H1 (cell line): Measurements from ENCODE around the gene KCNS3. TPM values are rescaled to one million over a fixed set of nuclear protein-coding genes. Genes with fewer than 3 reads are reported as not detected.

Experiments
- CTCF ChIA-PET: fragments of 300-600 bp; sonication (Branson Sonifier 250); formaldehyde crosslinking; loops from one replicate; lab custom pipeline; 2021; ENCODE audit not compliant: partially characterized antibody; lab: Charles Lee
- POLR2A ChIA-PET: fragments of 300-600 bp; sonication (Branson Sonifier 250); formaldehyde crosslinking; loops from one replicate; lab custom pipeline; 2021; ENCODE audit warnings: inconsistent platforms; ENCODE audit not compliant: partially characterized antibody; lab: Charles Lee
- DNase-seq, 2 experiments: peaks; one replicate each; pipeline versions ENCODE4 v3.0.0 to v3.0.0-alpha.2; 2010 to 2022; ENCODE audit warnings: low spot score in 2 of 2, low read depth in 1 of 2, mixed read lengths in 1 of 2
- FAIRE-seq: peaks from 2 replicates; lab custom pipeline; 2011; peaks lifted over from hg19 to GRCh38; lab: Jason Lieb, UNC
- H2AFZ ChIP-seq: 2 replicates; pipeline ENCODE4 v1.8.1; 2012; ENCODE audit warnings: low read length, inconsistent platforms
- H2AK5ac ChIP-seq: 2 replicates; pipeline ENCODE4 v1.6.1; 2013; ENCODE audit warnings: low read depth, low read length
- H2BK120ac ChIP-seq: replicated peaks from 2 replicates; pipeline ENCODE3; 2013; ENCODE audit warnings: low read depth, low read length, inconsistent platforms
- H2BK12ac ChIP-seq: 2 replicates; pipeline ENCODE4 v1.6.1; 2013; ENCODE audit warnings: low read depth, low read length
- H2BK15ac ChIP-seq: 2 replicates; pipeline ENCODE4 v1.6.1; 2013; ENCODE audit warnings: low read length
- H2BK20ac ChIP-seq: 2 replicates; pipeline ENCODE4 v1.6.1; 2013; ENCODE audit warnings: low read length
- H2BK5ac ChIP-seq: 2 replicates; pipeline ENCODE4 v1.6.1; 2013; ENCODE audit warnings: low read depth, low read length
- H3K14ac ChIP-seq: 2 replicates; pipeline ENCODE4 v1.6.1; 2013; ENCODE audit warnings: inconsistent platforms; ENCODE audit not compliant: insufficient read length
- H3K18ac ChIP-seq: 2 replicates; pipeline ENCODE4 v1.6.1; 2013; ENCODE audit warnings: low read length; ENCODE audit errors: extremely low read depth
- H3K23ac ChIP-seq: 2 replicates; pipeline ENCODE4 v1.6.1; 2013; ENCODE audit warnings: inconsistent platforms; ENCODE audit not compliant: insufficient read length
- H3K23me2 ChIP-seq: 2 replicates; pipeline ENCODE4 v1.6.1; 2013; ENCODE audit warnings: low read depth, low read length
- H3K27ac ChIP-seq: 2 replicates; pipeline ENCODE4 v1.6.1; 2011; ENCODE audit warnings: low read depth, low read length, inconsistent platforms
- H3K27me3 ChIP-seq, 4 experiments: replicated peaks in 1 of 4; 1 replicate in 1 of 4; 2 replicates in 3 of 4; pipeline versions ENCODE4 v1.6.1 to v1.8.1; 2011 to 2013; ENCODE audit warnings: low read length in 3 of 4, mild to moderate bottlenecking in 3 of 4, inconsistent platforms in 2 of 4, mixed read lengths in 2 of 4, moderate library complexity in 1 of 4; ENCODE audit not compliant: control insufficient read depth in 3 of 4, insufficient read depth in 3 of 4; ENCODE audit errors: extremely low read depth in 1 of 4
- H3K36me3 ChIP-seq, 4 experiments: 2 replicates each; pipeline versions ENCODE4 v1.6.1 to v1.8.1; 2011 to 2013; ENCODE audit warnings: mild to moderate bottlenecking in 4 of 4, low read length in 3 of 4, moderate library complexity in 2 of 4, control low read depth in 1 of 4, inconsistent platforms in 1 of 4; ENCODE audit not compliant: insufficient read depth in 4 of 4, control insufficient read depth in 2 of 4
- H3K4ac ChIP-seq: replicated peaks from 2 replicates; pipeline ENCODE3; 2013; ENCODE audit warnings: low read length, low read depth, mixed read lengths, inconsistent platforms; ENCODE audit not compliant: insufficient read length
- H3K4me1 ChIP-seq, 4 experiments: replicated peaks in 1 of 4; 1 replicate in 1 of 4; 2 replicates in 3 of 4; pipeline versions ENCODE4 v1.6.1 to v1.8.1; 2011 to 2013; ENCODE audit warnings: low read length in 3 of 4, inconsistent platforms in 2 of 4, mixed read lengths in 1 of 4; ENCODE audit not compliant: insufficient read depth in 4 of 4, control insufficient read depth in 3 of 4
- H3K4me2 ChIP-seq, 2 experiments: 2 replicates each; pipeline versions ENCODE4 v1.6.1 to v1.8.1; 2011 to 2013; ENCODE audit warnings: low read depth in 2 of 2, low read length in 2 of 2, control low read depth in 1 of 2, inconsistent platforms in 1 of 2, mild to moderate bottlenecking in 1 of 2; ENCODE audit not compliant: insufficient read depth in 1 of 2
- H3K4me3 ChIP-seq, 4 experiments: fragments of 200-600, 300-600 bp in 1 of 4; sonication (generic), shearing (Covaris generic), sonication (Bioruptor Twin) in 1 of 4; 2 replicates each; pipeline versions ENCODE4 v1.5.1 to v1.8.1; 2011 to 2016; ENCODE audit warnings: low read length in 4 of 4, low read depth in 3 of 4, control low read depth in 2 of 4, inconsistent platforms in 2 of 4, mild to moderate bottlenecking in 2 of 4, mixed read lengths in 1 of 4, moderate library complexity in 1 of 4; ENCODE audit not compliant: insufficient read depth in 2 of 4; ENCODE audit errors: extremely low read depth in 1 of 4
- H3K56ac ChIP-seq: replicated peaks from 2 replicates; pipeline ENCODE3; 2013; ENCODE audit warnings: low read depth, mild to moderate bottlenecking, mixed read lengths, low read length, inconsistent platforms; ENCODE audit not compliant: insufficient read length
- H3K79me1 ChIP-seq: 2 replicates; pipeline ENCODE4 v1.6.1; 2013; ENCODE audit warnings: low read depth, low read length, control low read depth
- H3K79me2 ChIP-seq, 2 experiments: 2 replicates each; pipeline versions ENCODE4 v1.6.1 to v1.8.1; 2012 to 2013; ENCODE audit warnings: low read length in 2 of 2, mild to moderate bottlenecking in 2 of 2, inconsistent platforms in 1 of 2; ENCODE audit not compliant: insufficient read depth in 2 of 2, control insufficient read depth in 1 of 2
- H3K9ac ChIP-seq, 4 experiments: replicated peaks in 1 of 4; 1 replicate in 1 of 4; 2 replicates in 3 of 4; pipeline versions ENCODE4 v1.6.1 to v1.8.1; 2011 to 2013; ENCODE audit warnings: low read depth in 3 of 4, low read length in 3 of 4, control low read depth in 2 of 4, mild to moderate bottlenecking in 2 of 4, moderate library complexity in 2 of 4, inconsistent platforms in 1 of 4; ENCODE audit errors: extremely low read depth in 1 of 4
- H3K9me3 ChIP-seq, 2 experiments: 2 replicates each; pipeline versions ENCODE4 v1.6.1 to v1.8.1; 2012 to 2013; ENCODE audit warnings: mild to moderate bottlenecking in 2 of 2, moderate library complexity in 2 of 2, control low read depth in 1 of 2, inconsistent platforms in 1 of 2, low read depth in 1 of 2, low read length in 1 of 2, mixed read lengths in 1 of 2; ENCODE audit not compliant: insufficient read depth in 2 of 2
- H4K20me1 ChIP-seq, 2 experiments: replicated peaks in 1 of 2; 2 replicates each; pipeline versions ENCODE3 to v1.8.1; 2011 to 2013; ENCODE audit warnings: inconsistent platforms in 2 of 2, low read length in 2 of 2, mild to moderate bottlenecking in 1 of 2; ENCODE audit not compliant: insufficient read depth in 2 of 2, control insufficient read depth in 1 of 2
- H4K5ac ChIP-seq: 2 replicates; pipeline ENCODE4 v1.6.1; 2013; ENCODE audit warnings: low read length, low read depth, mixed read lengths, inconsistent platforms; ENCODE audit not compliant: insufficient read length
- H4K8ac ChIP-seq: 2 replicates; pipeline ENCODE4 v1.8.0; 2013; ENCODE audit warnings: mild to moderate bottlenecking, moderate library complexity, low read length, inconsistent platforms; ENCODE audit not compliant: insufficient read depth; ENCODE audit errors: extremely low read depth
- H4K91ac ChIP-seq: replicated peaks from 2 replicates; pipeline ENCODE3; 2013; ENCODE audit warnings: low read length, mixed read lengths, inconsistent platforms; ENCODE audit not compliant: insufficient read length
- ASH2L ChIP-seq: fragments of 200-600, 300-600 bp; sonication (generic); IDR thresholded peaks from one replicate; pipeline ENCODE4 v1.7.1; 2017; ENCODE audit warnings: low read length
- CTBP2 ChIP-seq: IDR thresholded peaks from 2 replicates; pipeline ENCODE4 v1.7.0; 2011; ENCODE audit warnings: borderline replicate concordance, mild to moderate bottlenecking, moderate library complexity, mixed read lengths, low read length; ENCODE audit not compliant: insufficient read depth, insufficient read length
- FOSL1 ChIP-seq: IDR thresholded peaks from 2 replicates; pipeline ENCODE4 v1.6.1; 2011; ENCODE audit warnings: mild to moderate bottlenecking, low read depth, low read length, moderate library complexity; ENCODE audit not compliant: insufficient read depth
- NRF1 ChIP-seq: IDR thresholded peaks from 2 replicates; pipeline ENCODE4 v1.6.1; 2011; ENCODE audit warnings: mild to moderate bottlenecking, low read depth, low read length, improper control_type of control experiment
- RNF2 ChIP-seq: fragments of 200-900, 300-1000 bp; sonication (generic); IDR thresholded peaks from 2 replicates; pipeline ENCODE4 v1.7.1; 2016; ENCODE audit warnings: borderline replicate concordance, low read depth, mild to moderate bottlenecking, antibody characterized with exemption, low read length; ENCODE audit not compliant: poor library complexity, severe bottlenecking; ENCODE audit errors: missing control alignments
- RXRA ChIP-seq: IDR thresholded peaks from 2 replicates; pipeline ENCODE4 v1.6.1; 2011; ENCODE audit warnings: low read depth, mild to moderate bottlenecking, low read length, moderate library complexity; ENCODE audit not compliant: insufficient read depth
- SIX5 ChIP-seq: IDR thresholded peaks from 2 replicates; pipeline ENCODE4 v1.6.1; 2011; ENCODE audit warnings: mild to moderate bottlenecking, low read depth, low read length
- SP1 ChIP-seq: IDR thresholded peaks from 2 replicates; pipeline ENCODE4 v1.6.1; 2011; ENCODE audit warnings: low read depth, low read length
- TCF12 ChIP-seq: IDR thresholded peaks from 2 replicates; pipeline ENCODE4 v1.6.1; 2011; ENCODE audit warnings: low read depth, mild to moderate bottlenecking, low read length
- whole genome bisulfite sequencing, 2 experiments: shearing (Covaris generic) in 1 of 2; methylation state at CpG; one replicate each; pipeline versions ENCODE4 v1.1.6 to v1.1.7; 2013 to 2015; ENCODE audit warnings: low lambda C conversion rate in 2 of 2, mixed read lengths in 2 of 2, inconsistent platforms in 1 of 2, low coverage in 1 of 2, missing lambda C conversion rate in 1 of 2; ENCODE audit not compliant: insufficient replicate concordance in 2 of 2, insufficient coverage in 1 of 2, insufficient read length in 1 of 2; ENCODE audit errors: extremely low coverage in 1 of 2, missing lambda C conversion rate in 1 of 2; 5-methylcytosine and 5-hydroxymethylcytosine counted together
- polyA plus RNA-seq, 7 experiments: library from polyadenylated mRNA; depleted of rRNA in 3 of 7; stranded (reverse) in 5 of 7; unstranded in 2 of 7; fragments of >200 nt in 5 of 7; fragments of 200-250 nt in 2 of 7; gene quantifications; 1 replicate in 5 of 7; 2 replicates in 1 of 7; 4 replicates in 1 of 7; pipeline versions ENCODE4 v1.2.1 to v1.2.3, GENCODE V29; 2011 to 2013; ENCODE audit warnings: missing spikeins in 2 of 7, mixed read lengths in 2 of 7
- total RNA-seq: library from RNA; stranded (reverse); fragmentation: NEBNext Ultra II Directional; extraction: Animal tissue kit (Norgen Biotek cat#: 25700); gene quantifications from 2 replicates; pipeline ENCODE4 v1.2.1, GENCODE V29; 2021

The KCNS3 gene
- total and polyA plus RNA-seq, 2 of the 8 experiments (the other 6 are each of a cell fraction or from before 2014, with no cell fraction given), result 22.7 to 23.0 TPM

GRCh38 chr2:17843457-17843856 is 35.0 kb upstream of the KCNS3 start:
- H3K9me3 ChIP-seq, result no peaks in the 10 kb centered on the region
- no peak overlapping the region for H2BK20ac ChIP-seq
- no peak overlapping the region for H3K56ac ChIP-seq
- no peak overlapping the region for H2BK15ac ChIP-seq
- no peak overlapping the region for H3K14ac ChIP-seq
- ChIA-PET POLR2A (no interaction called here), CTCF (interaction anchor here (0.6 to 5.0 kb wide), 6 partner anchors 13 to 330 kb away, joined by 3 to 32 read pairs (median 6); no protein-coding TSS in a partner anchor)
- H3K4me2 ChIP-seq, result no peak overlapping the region
- no peak overlapping the region for H2AK5ac ChIP-seq
- H3K79me1 ChIP-seq, result no peaks in the 10 kb centered on the region
- no peak for TF ChIP-seq NRF1
- no peak for TF ChIP-seq RXRA
- TF ChIP-seq RNF2, result no peak
- no peak for TF ChIP-seq TCF12
- TF ChIP-seq ASH2L, result no peak
- no peak for TF ChIP-seq CTBP2
- TF ChIP-seq SP1, result no peak
- no peak for TF ChIP-seq FOSL1
- no peak for TF ChIP-seq SIX5
- H2BK12ac ChIP-seq, result no peak overlapping the region
- no peaks in the 10 kb centered on the region for H3K27me3 ChIP-seq
- no peak overlapping the region for H3K9ac ChIP-seq
- H3K79me2 ChIP-seq, result no peaks in the 10 kb centered on the region
- no peak overlapping the region for H4K91ac ChIP-seq
- no peak overlapping the region for H3K18ac ChIP-seq
- H3K4me3 ChIP-seq, result no peak overlapping the region
- no peak overlapping the region for H2AFZ ChIP-seq
- H4K5ac ChIP-seq, result no peak overlapping the region
- H3K4ac ChIP-seq, result no peak overlapping the region
- FAIRE-seq (no peak), DNase-seq (no peak)
- H2BK5ac ChIP-seq, result no peak overlapping the region
- H2BK120ac ChIP-seq, result no peak overlapping the region
- no peak overlapping the region for H3K23ac ChIP-seq
- no peaks in the 10 kb centered on the region for H3K23me2 ChIP-seq
- H4K8ac ChIP-seq, result no peak overlapping the region
- H4K20me1 ChIP-seq, result no peaks in the 10 kb centered on the region
- WGBS, 2 experiments, result 84% methylated on average over 2 of the region's 2 CpGs; no CpG with 5 or more reads in 1 of the 2 experiments
- no peaks in the 10 kb centered on the region for H3K36me3 ChIP-seq
- no peaks in the 10 kb centered on the region for H3K4me1 ChIP-seq
- H3K27ac ChIP-seq, result no peak overlapping the region
